Heart left ventricle (tissue), 16 donors: ENCODE data around the gene ARSG. TPM values are rescaled to one million over a fixed set of nuclear protein-coding genes. Genes with fewer than 3 reads are reported as not detected.

Source experiments
- ATAC-seq, 4 donors: fragments of 200-7000 bp; cut with Tn5 transposase; one replicate each; pipeline ENCODE4 v1.9.1; 2020 to 2022; ENCODE audit warnings: moderate library complexity in 4 of 4, mild to moderate bottlenecking in 3 of 4, moderate number of reproducible peaks in 1 of 4
- DNase-seq, 5 donors: peaks; one replicate each; pipeline ENCODE4 v3.0.0-alpha.2; 2020
- H3K27ac ChIP-seq, 12 donors: fragments of 200-600 bp; sonication (generic) in 4 of 12; one replicate each; pipeline versions ENCODE4 v1.5.0 to v1.8.0; 2016 to 2022; ENCODE audit warnings: mild to moderate bottlenecking in 2 of 12
- H3K27me3 ChIP-seq, 9 donors: fragments of 200-600 bp; sonication (generic) in 2 of 9; one replicate each; pipeline versions ENCODE4 v1.5.1 to v1.8.0; 2016 to 2022; ENCODE audit warnings: mild to moderate bottlenecking in 3 of 9
- H3K36me3 ChIP-seq, 9 donors: fragments of 200-600 bp; sonication (generic) in 2 of 9; one replicate each; pipeline versions ENCODE4 v1.5.0 to v1.8.0; 2018 to 2022; ENCODE audit warnings: mild to moderate bottlenecking in 2 of 9
- H3K4me1 ChIP-seq, 12 donors: fragments of 200-600 bp; sonication (generic) in 4 of 12; one replicate each; pipeline versions ENCODE4 v1.5.0 to v1.8.0; 2016 to 2022; ENCODE audit warnings: mild to moderate bottlenecking in 3 of 12
- H3K4me3 ChIP-seq, 12 donors: fragments of 200-600 bp; sonication (generic) in 4 of 12; one replicate each; pipeline versions ENCODE4 v1.5.0 to v1.8.0; 2017 to 2022; ENCODE audit warnings: mild to moderate bottlenecking in 9 of 12, moderate library complexity in 4 of 12
- H3K9me3 ChIP-seq, 12 donors: fragments of 200-600 bp; sonication (generic) in 4 of 12; one replicate each; pipeline versions ENCODE4 v1.5.0 to v1.8.0; 2016 to 2022; ENCODE audit warnings: mild to moderate bottlenecking in 1 of 12
- POLR2A ChIP-seq, 2 donors: fragments of 450-650 bp; IDR thresholded peaks; one replicate each; pipeline ENCODE4 v1.6.1; 2017; ENCODE audit warnings: antibody characterized with exemption in 2 of 2, mild to moderate bottlenecking in 2 of 2, moderate library complexity in 2 of 2
- WGBS, 4 donors: extraction: QIAGEN DNeasy Blood & Tissue Kit in 2 of 4; methylation state at CpG; one replicate each; pipeline versions ENCODE4 v1.1.5 to v1.1.7; 2013 to 2018; 5-methylcytosine and 5-hydroxymethylcytosine counted together
- intact Hi-C, 10 donors: fragments of 100-400 bp; cut with DNase I; formaldehyde crosslinking; loops; one replicate each; pipeline versions ENCODE4 v1.11.1 to v1.14.2; 2022
- polyA plus RNA-seq, 2 donors: library from polyadenylated mRNA; stranded (reverse); fragments of 200-250 nt; gene quantifications; one replicate each; pipeline ENCODE4 v1.2.3, GENCODE V29; 2013
- total RNA-seq, 9 donors: library from RNA; depleted of rRNA in 2 of 9; stranded (reverse); fragments of >200 nt in 2 of 9; fragmentation: NEBNext Ultra II Directional in 3 of 9; extraction: Animal tissue kit (Norgen Biotek cat#: 25700) in 3 of 9; gene quantifications; one replicate each; pipeline versions ENCODE4 v1.1.0 to v1.2.4, GENCODE V29; 2016 to 2023
- TF ChIP-seq, protein P1 (sequence below), 12 donors: fragments of 200-600 bp; sonication (generic) in 4 of 12; IDR thresholded peaks; one replicate each; pipeline versions ENCODE4 v1.5.0 to v1.8.0; 2018 to 2022; ENCODE audit warnings: antibody characterized with exemption in 12 of 12, mild to moderate bottlenecking in 5 of 12
- donor health status: ischemic (EF 13 %, LVEDD 7.1; RV severe dilation, severe dysfunction).
- donor health status: healthy with polysubstance abuse.
- donor health status: DM: no; HTN: yes; CAD: no.
- donor health status: DM: no; HTN: no; CAD: no.
- donor health status: ischemic (EF 25% LVEDD 6.9; RV normal size, moderate dysfunction).
- donor health status: ischemic (EF 25% LVEDD 5.7; RV mildly dilated, moderate dysfunction).
- donor health status: healthy.
- donor health status: DM: yes; HTN: yes; CAD: no.
- donor health status: ischemic (EF 35%, LVEDD 5.7; RV mildly dilated, moderate dysfunction).
- donor health status: nonischemic (EF 11% LVEDD 7.7; RV severe dilation, severe dysfunction).
- donor health status: DM: yes; HTN: yes; CAD: no.
- donor health status: PGD.
- donor health status: ischemic (EF 29% LVEDD 5.4; RV normal size, mild dysfunction).
- donor health status: nonischemic (EF 23%, LVEDD 6.1; RV moderate dilation, normal function).

The ARSG gene
- total and polyA plus RNA-seq, 11 donors, result 1.2 to 4.9 (median 3.3) TPM

GRCh38 chr17:68456339-68457167, 165.3 kb downstream of the ARSG start:
- ATAC-seq (peak; percentile 71 to 80 (median 78)), DNase-seq (peak; percentile 80 to 91 (median 87))
- Histone ChIP-seq H3K27ac (peak overlapping the region; percentile 79 to 99 (median 96)), H3K27me3 (no peaks in the 10 kb centered on the region), H3K4me3 (peak overlapping the region; percentile 68 to 94 (median 78)), H3K36me3 (peaks cover 0 to 15% (median 11%) of the 10 kb centered on the region in 9 donors), H3K4me1 (peaks cover 0 to 70% (median 44%) of the 10 kb centered on the region in 12 donors), H3K9me3 (no peaks in the 10 kb centered on the region)
- TF ChIP-seq, protein P1, sequence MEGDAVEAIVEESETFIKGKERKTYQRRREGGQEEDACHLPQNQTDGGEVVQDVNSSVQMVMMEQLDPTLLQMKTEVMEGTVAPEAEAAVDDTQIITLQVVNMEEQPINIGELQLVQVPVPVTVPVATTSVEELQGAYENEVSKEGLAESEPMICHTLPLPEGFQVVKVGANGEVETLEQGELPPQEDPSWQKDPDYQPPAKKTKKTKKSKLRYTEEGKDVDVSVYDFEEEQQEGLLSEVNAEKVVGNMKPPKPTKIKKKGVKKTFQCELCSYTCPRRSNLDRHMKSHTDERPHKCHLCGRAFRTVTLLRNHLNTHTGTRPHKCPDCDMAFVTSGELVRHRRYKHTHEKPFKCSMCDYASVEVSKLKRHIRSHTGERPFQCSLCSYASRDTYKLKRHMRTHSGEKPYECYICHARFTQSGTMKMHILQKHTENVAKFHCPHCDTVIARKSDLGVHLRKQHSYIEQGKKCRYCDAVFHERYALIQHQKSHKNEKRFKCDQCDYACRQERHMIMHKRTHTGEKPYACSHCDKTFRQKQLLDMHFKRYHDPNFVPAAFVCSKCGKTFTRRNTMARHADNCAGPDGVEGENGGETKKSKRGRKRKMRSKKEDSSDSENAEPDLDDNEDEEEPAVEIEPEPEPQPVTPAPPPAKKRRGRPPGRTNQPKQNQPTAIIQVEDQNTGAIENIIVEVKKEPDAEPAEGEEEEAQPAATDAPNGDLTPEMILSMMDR (IDR thresholded peaks at IDR 0.05), result no peak
- TF ChIP-seq POLR2A (IDR thresholded peaks at IDR 0.05), result peak; percentile 5 to 9
- 7 to 10% (median 8%) methylated on average over 22 to 23 of the region's 23 CpGs for WGBS, 4 donors
- intact Hi-C loops, result no loop called here

DNA sequence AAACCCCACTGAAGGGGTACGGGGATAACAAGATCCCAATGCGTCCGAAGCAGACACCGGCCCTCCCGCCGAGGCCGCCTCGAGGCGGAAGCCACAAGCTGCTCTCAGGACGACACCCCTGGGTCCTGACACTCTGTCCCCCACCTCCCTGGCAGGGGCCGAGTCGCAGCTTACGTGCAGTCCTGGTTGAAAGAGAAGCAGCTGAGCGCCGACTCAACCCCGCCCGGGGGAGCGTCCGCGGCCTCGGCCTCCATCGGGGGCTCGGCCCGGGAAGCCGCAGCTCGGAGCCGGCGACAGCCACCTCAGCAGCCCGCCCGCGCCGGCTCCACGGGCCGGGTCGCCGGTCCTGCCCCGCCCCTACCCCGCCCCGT, 165.9 kb downstream of the ARSG start, which contains the start of gene WIPI1:
Gene WIPI1, minus strand, starts transcription at position 329 of the 371 bp plus-strand sequence. Its CDS starts 75 bp downstream, at position 254.
- 0 to 1% (median 1%) methylated on average over 14 to 38 of the region's 39 CpGs for WGBS, 4 donors
- Histone ChIP-seq H3K9me3 (no peaks in the 10 kb centered on the region), H3K36me3 (peaks cover 0 to 9% (median 5%) of the 10 kb centered on the region in 9 donors), H3K27ac (peak within 1 kb of the TSS; percentile 79 to 99 (median 96)), H3K4me3 (peak within 1 kb of the TSS; percentile 68 to 94 (median 78)), H3K27me3 (no peaks in the 10 kb centered on the region), H3K4me1 (peaks cover 0 to 76% (median 49%) of the 10 kb centered on the region in 12 donors)
- DNase-seq (no peak), ATAC-seq (peak in 1 of 4 donors; percentile 7)
- intact Hi-C loops, result no loop called here
- TF ChIP-seq, protein P1 (IDR thresholded peaks at IDR 0.05), result no peak
- peak; percentile 33 to 78 for TF ChIP-seq POLR2A (IDR thresholded peaks at IDR 0.05)

- ATAC-seq, result peak; percentile 83 to 91 (median 87)
- peak; percentile 99 to 100 (median 99) for DNase-seq
- peak overlapping the region; percentile 59 to 94 (median 72) for H3K4me3 ChIP-seq
- intact Hi-C loops, result no loop called here
- peaks cover 0 to 3% (median 0%) of the 10 kb centered on the region in 9 donors for H3K36me3 ChIP-seq
- peaks cover 0 to 79% (median 51%) of the 10 kb centered on the region in 12 donors for H3K4me1 ChIP-seq
- H3K27ac ChIP-seq, result peak overlapping the region; percentile 56 to 99 (median 95)
- no peaks in the 10 kb centered on the region for H3K9me3 ChIP-seq
- WGBS, 4 donors, result 0 to 1% (median 0%) methylated on average over 17 to 51 of the region's 54 CpGs
- H3K27me3 ChIP-seq, result no peaks in the 10 kb centered on the region
- peak; percentile 98 for TF ChIP-seq POLR2A (IDR thresholded peaks at IDR 0.05)
- TF ChIP-seq, protein P1 (IDR thresholded peaks at IDR 0.05), result no peak
These were observed 166.4 kb downstream of the ARSG start for GRCh38 chr17:68457539-68458259.
